ENCODE results near the gene SAMD13. TPM values are rescaled to one million over a fixed set of nuclear protein-coding genes. Genes with fewer than 3 reads are reported as not detected.

The SAMD13 gene
- total and polyA plus RNA-seq, 2 of the 4 experiments (the other 2 are of a cell fraction), result 0.27 to 0.36 TPM

DNA sequence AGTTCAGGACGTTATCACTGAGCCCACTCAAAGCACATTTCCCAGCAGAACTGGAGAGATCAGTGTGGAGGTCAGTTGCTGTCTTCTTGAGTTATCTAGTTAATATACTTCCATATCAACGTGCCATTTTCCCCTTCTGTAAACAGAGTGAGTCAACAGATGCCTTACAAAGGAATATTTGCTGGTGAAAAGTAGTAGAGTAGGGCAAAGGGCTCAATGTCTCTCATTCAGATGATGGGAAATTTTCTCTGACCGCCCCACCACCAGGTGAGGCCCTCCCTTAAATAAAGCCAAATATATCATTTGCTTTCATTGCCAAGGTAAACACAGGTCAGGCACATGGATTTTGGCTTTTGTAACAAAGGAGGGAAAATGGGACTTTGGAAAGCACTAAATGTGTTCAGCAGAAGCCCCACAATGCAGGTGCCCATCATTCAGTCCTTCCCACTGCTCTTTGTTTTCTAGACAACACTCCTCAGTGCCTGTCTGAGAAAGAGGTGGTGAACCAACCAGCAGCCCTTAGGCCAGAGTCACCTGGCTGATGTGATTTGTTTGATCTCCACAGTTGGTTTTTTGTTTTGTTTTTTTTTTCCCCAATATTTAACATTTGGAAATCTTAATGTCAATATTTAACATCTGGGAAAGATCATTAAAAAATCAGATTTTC, 40.5 kb upstream of the SAMD13 start:
- ChIA-PET CTCF (no interaction called here), POLR2A (ENCODE audit: unreplicated experiment) (no interaction called here)
- TF ChIP-seq RCOR1 (IDR thresholded peaks at IDR 0.05; ENCODE audit: insufficient replicate concordance, low read length) (no peak), CHD1 (IDR thresholded peaks at IDR 0.05; ENCODE audit: low read depth, low read length) (no peak), MXI1 (IDR thresholded peaks at IDR 0.05; ENCODE audit: borderline replicate concordance, low read depth, low read length) (no peak), RAD21 (IDR thresholded peaks at IDR 0.05; ENCODE audit: low read length) (no peak), NFE2L2 (IDR thresholded peaks at IDR 0.05; ENCODE audit: low read depth, low read length) (no peak), CEBPB (IDR thresholded peaks at IDR 0.05; ENCODE audit: low read depth, low read length) (no peak), FOS (IDR thresholded peaks at IDR 0.05; ENCODE audit: low read depth, low read length) (no peak)
- TF ChIP-seq, protein P1, sequence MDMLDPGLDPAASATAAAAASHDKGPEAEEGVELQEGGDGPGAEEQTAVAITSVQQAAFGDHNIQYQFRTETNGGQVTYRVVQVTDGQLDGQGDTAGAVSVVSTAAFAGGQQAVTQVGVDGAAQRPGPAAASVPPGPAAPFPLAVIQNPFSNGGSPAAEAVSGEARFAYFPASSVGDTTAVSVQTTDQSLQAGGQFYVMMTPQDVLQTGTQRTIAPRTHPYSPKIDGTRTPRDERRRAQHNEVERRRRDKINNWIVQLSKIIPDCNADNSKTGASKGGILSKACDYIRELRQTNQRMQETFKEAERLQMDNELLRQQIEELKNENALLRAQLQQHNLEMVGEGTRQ (IDR thresholded peaks at IDR 0.05; ENCODE audit: low read depth, low read length), result no peak
- TF ChIP-seq, protein P2, sequence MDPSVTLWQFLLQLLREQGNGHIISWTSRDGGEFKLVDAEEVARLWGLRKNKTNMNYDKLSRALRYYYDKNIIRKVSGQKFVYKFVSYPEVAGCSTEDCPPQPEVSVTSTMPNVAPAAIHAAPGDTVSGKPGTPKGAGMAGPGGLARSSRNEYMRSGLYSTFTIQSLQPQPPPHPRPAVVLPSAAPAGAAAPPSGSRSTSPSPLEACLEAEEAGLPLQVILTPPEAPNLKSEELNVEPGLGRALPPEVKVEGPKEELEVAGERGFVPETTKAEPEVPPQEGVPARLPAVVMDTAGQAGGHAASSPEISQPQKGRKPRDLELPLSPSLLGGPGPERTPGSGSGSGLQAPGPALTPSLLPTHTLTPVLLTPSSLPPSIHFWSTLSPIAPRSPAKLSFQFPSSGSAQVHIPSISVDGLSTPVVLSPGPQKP (IDR thresholded peaks at IDR 0.05; ENCODE audit: borderline replicate concordance, low read depth, low read length), result no peak
- no peaks in the 10 kb centered on the region for H3K36me3 ChIP-seq (ENCODE audit: control insufficient read depth, insufficient read depth, low read length)
- no peak overlapping the region for H2BK120ac ChIP-seq (ENCODE audit: low read depth, low read length)
- no peak overlapping the region for H2AK9ac ChIP-seq (replicated peaks; ENCODE audit: low read depth, low read length, poor library complexity)
- H4K91ac ChIP-seq (ENCODE audit: insufficient read depth, low read depth, low read length), result no peak overlapping the region
- H3K27me3 ChIP-seq (ENCODE audit: control insufficient read depth, insufficient read depth, low read length), result no peaks in the 10 kb centered on the region
- no peak overlapping the region for H4K5ac ChIP-seq (ENCODE audit: low read depth, low read length)
- H3K27ac ChIP-seq (ENCODE audit: insufficient read depth, low read length), result no peak overlapping the region
- H2AK5ac ChIP-seq (ENCODE audit: low read depth, low read length), result peak overlapping the region; percentile 49; the same call in 1 of the 2 replicates
- no peak overlapping the region for H2AFZ ChIP-seq (replicated peaks; ENCODE audit: low read length, poor library complexity)
- peak overlapping the region; percentile 43; the same call in 1 of the 2 replicates for H3K4me2 ChIP-seq (ENCODE audit: low read depth, low read length)
- peak overlapping the region; percentile 31; the same call in 1 of the 2 replicates for H3K18ac ChIP-seq (ENCODE audit: low read depth, low read length)
- H3K79me1 ChIP-seq (ENCODE audit: low read depth in 1 of 2, low read length in 2 of 2), result no peaks in the 10 kb centered on the region
- no peaks in the 10 kb centered on the region; the same call in 1 of the 2 replicates for H3K9me1 ChIP-seq (ENCODE audit: insufficient read depth, low read length)
- no peak overlapping the region for H3K23ac ChIP-seq (ENCODE audit: low read depth, low read length)
- H2BK15ac ChIP-seq (ENCODE audit: low read depth, low read length), result no peak overlapping the region
- peak; percentile 78 for ATAC-seq (ENCODE audit: low read depth)
- no CpG with 5 or more reads among the region's 3 CpGs for WGBS, 2 experiments (ENCODE audit: extremely low coverage in 2 of 2, insufficient read length in 1 of 2)
- dilution Hi-C loops (cut with HindIII; ENCODE audit: low sequenced_read_pairs, unreplicated experiment) (no loop called here), intact Hi-C loops (cut with micrococcal nuclease) (no loop called here), in situ Hi-C loops (cut with MboI; ENCODE audit: low sequenced_read_pairs) (no loop called here)
- no TSS peak for BruUV-seq (replicated peaks)
- H3K14ac ChIP-seq (replicated peaks; ENCODE audit: low read depth, low read length), result peak overlapping the region; percentile 53; the same call in 1 of the 2 replicates
- H2BK20ac ChIP-seq (ENCODE audit: low read depth, low read length), result no peak overlapping the region
- no peak overlapping the region for H3K9ac ChIP-seq (ENCODE audit: low read depth, low read length)
- H3K4ac ChIP-seq (ENCODE audit: low read depth, low read length), result no peak overlapping the region
- peak overlapping the region in 1 of 2 experiments; percentile 19; a peak in 1 of 4 replicates for H4K8ac ChIP-seq (ENCODE audit: low read depth in 2 of 2, low read length in 2 of 2)
- no peaks in the 10 kb centered on the region for H4K20me1 ChIP-seq (ENCODE audit: insufficient read depth, low read length)
- H3K4me3 ChIP-seq (ENCODE audit: insufficient read depth, low read depth, low read length), result no peak overlapping the region
- peak; percentile 38 for DNase-seq
- no peaks in the 10 kb centered on the region for H3K9me3 ChIP-seq (ENCODE audit: control insufficient read depth, insufficient read depth, low read length)
- peaks cover 6% of the 10 kb centered on the region for H3K4me1 ChIP-seq (ENCODE audit: control insufficient read depth, insufficient read depth, low read length)
- no peak overlapping the region for H2BK5ac ChIP-seq (ENCODE audit: low read depth, low read length, poor library complexity, severe bottlenecking)
- H3K56ac ChIP-seq (ENCODE audit: extremely low read depth, insufficient read depth, low read length), result no peak overlapping the region
